ENCODE results near the gene DERA.

DNA sequence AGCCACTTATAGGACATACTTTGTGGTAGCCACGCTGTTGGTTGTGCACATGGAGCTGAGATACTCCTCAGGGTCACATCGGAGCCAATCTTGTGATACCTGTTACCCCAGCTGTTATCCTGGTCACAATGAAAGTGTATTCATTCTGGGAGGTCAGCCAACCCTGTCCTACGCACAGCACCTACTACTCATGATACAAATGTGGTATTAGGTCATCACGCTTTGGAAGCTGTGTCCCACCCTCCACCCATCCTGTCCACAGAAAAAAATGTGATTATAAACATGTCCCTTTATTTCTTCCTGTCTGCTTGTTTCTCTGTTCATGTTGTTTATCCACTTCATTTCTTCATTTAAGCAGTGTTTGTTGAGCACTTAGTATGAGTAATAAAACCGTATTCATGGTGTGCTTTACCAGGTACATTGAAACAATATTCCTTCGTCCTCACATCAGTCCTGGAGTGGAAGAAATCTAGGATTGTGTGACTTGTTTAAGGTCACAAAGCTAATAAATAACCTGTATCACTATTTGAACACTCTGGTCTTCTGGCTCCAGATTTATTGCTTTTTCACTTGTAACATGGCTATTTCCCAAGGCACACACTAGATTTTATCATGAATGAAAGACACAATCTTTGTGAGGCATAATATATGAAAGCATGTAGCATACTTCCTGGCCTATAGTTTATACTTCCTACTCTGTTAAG, 73.1 kb downstream of the DERA start:
- TF ChIP-seq POLR2AphosphoS5 (IDR thresholded peaks at IDR 0.05; ENCODE audit: low read depth, low read length), result no peak
- TF ChIP-seq, protein P1, sequence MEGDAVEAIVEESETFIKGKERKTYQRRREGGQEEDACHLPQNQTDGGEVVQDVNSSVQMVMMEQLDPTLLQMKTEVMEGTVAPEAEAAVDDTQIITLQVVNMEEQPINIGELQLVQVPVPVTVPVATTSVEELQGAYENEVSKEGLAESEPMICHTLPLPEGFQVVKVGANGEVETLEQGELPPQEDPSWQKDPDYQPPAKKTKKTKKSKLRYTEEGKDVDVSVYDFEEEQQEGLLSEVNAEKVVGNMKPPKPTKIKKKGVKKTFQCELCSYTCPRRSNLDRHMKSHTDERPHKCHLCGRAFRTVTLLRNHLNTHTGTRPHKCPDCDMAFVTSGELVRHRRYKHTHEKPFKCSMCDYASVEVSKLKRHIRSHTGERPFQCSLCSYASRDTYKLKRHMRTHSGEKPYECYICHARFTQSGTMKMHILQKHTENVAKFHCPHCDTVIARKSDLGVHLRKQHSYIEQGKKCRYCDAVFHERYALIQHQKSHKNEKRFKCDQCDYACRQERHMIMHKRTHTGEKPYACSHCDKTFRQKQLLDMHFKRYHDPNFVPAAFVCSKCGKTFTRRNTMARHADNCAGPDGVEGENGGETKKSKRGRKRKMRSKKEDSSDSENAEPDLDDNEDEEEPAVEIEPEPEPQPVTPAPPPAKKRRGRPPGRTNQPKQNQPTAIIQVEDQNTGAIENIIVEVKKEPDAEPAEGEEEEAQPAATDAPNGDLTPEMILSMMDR (IDR thresholded peaks at IDR 0.05), result no peak
- TF ChIP-seq SIN3A (IDR thresholded peaks at IDR 0.05; ENCODE audit: borderline replicate concordance, insufficient read depth, low read depth, low read length), result no peak

Data from Panc1 (cell line).